Stimulated activated CD4-positive, alpha-beta T cell treated with anti-CD3 and anti-CD28 coated beads, TNF-alpha, amount 100 ng/mL, for 1 hour (primary cell): ENCODE results near the gene ACOT13.
"Not testable (repeated sequence)": the region's sequence is repeated elsewhere in the genome, so short reads cannot be mapped to it uniquely, and the experiment has no call there.

Source experiments
- DNase-seq, 3 donors: peaks; one replicate each; pipeline ENCODE4 v3.0.0-alpha.2; 2020; ENCODE audit warnings: low read depth in 3 of 3, low spot score in 1 of 3

ACOT13 gene

GRCh38 chr6:24692003-24692402, 25.1 kb downstream of the ACOT13 start:
- DNase-seq, result no peak

DNA sequence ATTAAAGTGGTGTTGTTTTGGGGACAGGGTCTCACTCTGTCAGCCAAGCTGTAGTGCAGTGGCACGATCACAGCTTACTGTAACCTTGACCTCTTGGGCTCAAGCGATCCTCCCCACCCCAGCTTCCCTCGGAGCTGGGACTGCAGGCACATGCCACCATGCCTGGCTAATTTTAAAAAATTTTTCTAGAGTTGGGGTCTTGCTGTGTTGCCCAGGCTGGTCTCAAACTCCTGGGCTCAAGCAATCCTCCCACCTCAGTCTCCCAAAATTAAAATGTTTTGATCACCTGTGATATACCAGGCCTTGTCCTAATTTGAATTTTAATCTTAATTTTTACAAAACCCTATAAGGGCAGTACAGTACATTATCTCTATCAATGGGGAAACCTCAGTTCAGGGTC, 25.5 kb downstream of the ACOT13 start:
- no peak for DNase-seq

GRCh38 chr6:24692848-24693592, 26.1 kb downstream of the ACOT13 start:
- no peak for DNase-seq

DNA sequence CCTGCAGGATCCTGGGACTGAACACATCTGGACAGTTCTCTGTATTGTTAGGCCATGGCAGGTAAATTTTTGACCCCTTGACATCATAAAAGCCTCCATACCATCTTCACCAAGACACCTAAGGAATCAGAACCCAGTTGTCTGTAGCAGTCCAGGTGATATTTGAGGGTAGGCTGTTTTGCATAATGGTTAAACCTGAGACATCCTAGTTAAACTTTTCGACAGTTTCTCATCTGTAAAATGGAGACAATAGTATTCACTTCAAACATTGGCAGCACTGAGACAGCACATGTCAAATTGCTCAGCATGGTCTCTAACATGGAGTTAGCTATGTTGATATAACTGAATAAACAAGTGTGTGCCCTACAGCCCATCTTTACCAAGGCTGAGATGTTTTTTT, 27.3 kb downstream of the ACOT13 start:
- DNase-seq, result no peak

GRCh38 chr6:24695635-24696034, 28.8 kb downstream of the ACOT13 start:
- DNase-seq, result peak in 1 of 3 donors; percentile 8

- no peak for DNase-seq
Observed at GRCh38 chr6:24696097-24696496, 29.2 kb downstream of the ACOT13 start.

DNA sequence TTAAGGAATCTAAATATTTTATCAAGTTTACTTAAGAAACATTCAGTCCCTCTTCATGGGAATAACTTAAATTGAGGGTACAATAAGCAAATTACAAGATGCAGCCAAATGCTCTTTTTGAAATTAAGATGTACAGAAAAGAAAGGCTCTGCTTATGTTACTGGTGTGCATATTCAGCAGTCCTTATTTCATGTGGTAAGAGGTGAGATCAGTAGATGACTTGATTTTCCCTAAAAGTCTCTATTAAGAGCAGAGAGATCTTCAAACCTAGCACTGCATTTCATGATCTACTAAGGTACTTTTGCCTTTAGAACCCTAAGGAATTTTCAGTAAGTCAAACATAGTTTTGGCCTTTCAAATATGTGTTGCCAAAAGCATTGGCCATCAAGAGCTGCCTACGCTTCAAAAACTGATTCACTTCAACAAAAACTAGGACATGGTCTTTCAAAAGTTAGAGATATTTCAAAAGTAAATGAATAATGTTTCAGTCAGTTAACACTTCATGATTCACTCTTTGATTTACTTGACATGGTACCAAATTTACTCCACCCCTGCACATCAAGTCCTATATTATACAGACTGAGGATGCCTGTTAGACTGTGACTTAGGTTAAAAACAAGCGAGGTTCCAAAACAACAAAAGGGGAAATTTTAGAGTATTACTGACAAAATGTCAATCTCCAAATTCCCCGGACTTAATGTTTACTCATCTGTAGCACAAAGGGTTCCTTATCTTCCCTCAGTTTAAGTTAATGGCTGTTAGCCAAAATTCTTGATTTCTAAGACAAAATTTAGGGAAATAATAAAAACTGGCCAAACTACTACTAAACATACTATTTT, 32.9 kb downstream of the ACOT13 start:
- DNase-seq, result no peak

DNA sequence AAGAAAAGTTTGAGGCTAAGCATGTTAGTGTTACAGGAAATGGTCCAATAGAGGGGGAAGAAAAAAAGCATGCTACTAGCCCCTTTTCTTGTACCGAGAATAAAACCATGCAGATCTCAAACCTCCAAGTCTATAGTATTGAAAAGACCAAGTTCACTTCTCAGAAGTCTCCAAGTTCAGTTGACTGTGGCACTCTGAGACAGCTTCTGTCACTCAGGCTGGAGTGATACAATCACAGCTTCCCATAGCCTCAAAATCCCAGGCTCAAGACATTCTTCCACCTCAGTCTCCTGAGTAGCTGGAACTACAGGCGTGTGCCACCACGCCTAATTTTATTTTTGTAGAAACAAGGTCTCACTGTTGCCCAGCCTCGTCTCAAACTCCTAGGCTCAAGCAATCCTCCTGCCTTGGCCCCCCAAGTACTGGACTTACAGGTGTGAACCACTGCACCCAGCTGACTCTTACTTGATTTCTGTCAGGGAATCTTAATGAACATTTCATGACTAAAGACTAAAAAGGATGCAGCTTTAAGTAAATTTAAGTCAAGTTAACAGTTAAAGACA, 35.9 kb downstream of the ACOT13 start:
- DNase-seq, result no peak

DNA sequence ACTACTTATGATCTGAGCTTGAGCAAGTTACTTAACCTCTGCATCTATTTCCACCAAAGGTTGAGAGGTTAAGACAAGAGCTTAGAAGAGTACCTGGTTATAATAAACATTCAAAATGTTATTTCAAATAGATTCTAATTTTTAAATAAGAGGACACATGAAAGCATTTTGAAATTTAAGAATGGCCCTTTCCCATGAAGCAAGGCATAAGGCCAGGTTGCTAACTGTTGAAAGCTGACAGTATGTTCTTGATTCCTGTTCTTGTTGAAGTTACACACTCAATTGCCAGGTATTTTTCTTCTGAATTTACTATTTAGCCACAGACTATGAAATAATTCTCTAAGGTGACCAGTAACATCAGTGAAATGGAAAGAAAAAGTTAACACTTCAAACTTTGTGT, 37.6 kb downstream of the ACOT13 start:
- DNase-seq, result no peak

DNA sequence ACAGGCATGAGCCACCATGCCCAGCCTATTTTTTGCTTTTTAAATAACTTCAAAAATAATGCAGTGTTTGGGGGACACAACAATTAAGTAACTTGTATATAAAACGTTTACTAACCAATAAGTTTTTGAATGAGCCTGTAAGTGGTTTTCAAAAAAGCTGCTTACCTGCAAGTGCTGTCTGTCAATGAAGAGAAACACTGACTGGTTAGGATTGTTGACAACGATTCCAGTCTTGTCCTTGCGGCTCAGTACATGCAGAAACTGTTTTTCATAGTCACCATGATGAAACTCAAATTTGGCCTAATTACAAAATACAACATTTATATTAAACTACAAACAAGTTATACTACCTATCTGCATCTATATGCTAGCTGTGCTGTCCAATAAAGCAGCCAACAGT, 41.7 kb downstream of the ACOT13 start:
- no peak for DNase-seq

GRCh38 chr6:24709014-24709711, 42.3 kb downstream of the ACOT13 start:
- no peak for DNase-seq

GRCh38 chr6:24710519-24711303, 43.8 kb downstream of the ACOT13 start:
- DNase-seq, result no peak

GRCh38 chr6:24716602-24717148, 49.8 kb downstream of the ACOT13 start:
- not testable (repeated sequence) for DNase-seq

DNA sequence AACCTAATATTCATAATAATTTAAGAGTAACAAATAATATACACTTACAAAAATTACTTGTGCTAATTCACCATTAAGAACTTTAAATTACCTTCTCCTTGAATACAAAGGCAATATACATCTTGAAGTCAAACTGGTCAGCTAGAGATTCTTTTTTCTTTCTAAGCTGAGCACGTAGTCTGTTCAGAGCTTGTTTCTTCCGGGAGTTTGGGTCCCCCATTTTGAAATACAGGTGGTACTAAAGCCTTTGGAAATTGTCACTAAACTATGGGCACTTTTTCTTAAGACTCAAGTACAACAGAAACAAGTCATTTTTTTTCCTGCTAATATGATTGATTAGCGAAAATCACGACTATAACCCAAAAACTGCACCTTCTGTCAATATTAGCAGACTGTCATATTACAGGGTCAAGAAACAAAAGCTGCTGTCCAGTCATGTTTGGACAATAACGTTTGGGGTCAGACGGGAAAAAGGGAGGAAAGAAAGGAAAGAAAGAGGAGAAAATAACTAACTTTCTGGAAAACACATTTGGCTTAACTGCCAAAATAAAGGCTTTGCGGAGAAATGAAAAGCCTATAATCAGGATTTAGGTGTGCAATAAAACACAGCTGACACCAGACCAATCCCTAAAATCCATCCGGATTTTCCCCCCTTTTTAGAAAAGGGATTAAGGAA, 51.7 kb downstream of the ACOT13 start:
- no peak for DNase-seq

DNA sequence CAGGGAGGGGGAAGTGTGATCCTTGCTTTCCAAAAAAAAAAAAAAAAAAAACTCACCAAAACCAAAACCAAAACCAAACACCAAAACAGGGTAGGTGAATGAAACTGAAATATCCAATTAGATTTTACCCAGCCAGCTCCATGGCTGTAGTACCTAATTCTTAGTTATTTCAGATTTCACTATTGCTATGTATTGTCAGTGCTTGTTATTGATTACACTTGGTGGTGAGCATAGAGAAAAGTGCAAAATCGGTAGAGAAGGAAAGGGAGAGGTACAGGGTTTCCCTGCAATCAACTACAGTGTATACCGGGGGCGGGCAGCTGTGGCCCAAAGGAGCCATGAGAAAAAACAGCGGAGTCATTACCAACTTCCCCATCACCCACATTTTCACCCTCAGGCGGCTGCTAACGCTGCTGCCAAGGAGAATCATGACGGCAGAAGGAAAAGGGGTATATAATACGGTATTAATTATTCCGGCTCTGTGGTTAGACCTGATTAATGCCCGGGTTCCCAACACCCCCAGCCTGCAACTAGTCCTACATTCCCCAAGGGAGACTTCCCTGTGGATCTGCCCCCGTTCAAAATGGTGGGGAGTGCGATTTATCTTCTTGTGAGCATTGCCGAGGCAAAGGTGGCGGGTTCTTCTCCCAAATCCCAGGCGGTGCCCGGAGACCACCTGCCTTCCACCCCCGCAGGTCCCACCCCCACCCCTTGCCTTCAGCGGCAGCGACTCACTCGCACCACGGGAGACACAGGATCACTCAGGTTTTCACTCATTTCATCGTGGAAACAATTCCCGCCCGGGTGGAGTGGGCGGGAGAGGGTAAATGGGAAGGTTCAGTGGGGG, 52.5 kb downstream of the ACOT13 start, which contains the start of gene C6orf62:
Gene C6orf62 (minus strand): TSS at position 30 of the 847 bp plus-strand sequence. CDS start 486 bp downstream, outside the sequence.
- peak in 1 of 3 donors; percentile 31 for DNase-seq

DNA sequence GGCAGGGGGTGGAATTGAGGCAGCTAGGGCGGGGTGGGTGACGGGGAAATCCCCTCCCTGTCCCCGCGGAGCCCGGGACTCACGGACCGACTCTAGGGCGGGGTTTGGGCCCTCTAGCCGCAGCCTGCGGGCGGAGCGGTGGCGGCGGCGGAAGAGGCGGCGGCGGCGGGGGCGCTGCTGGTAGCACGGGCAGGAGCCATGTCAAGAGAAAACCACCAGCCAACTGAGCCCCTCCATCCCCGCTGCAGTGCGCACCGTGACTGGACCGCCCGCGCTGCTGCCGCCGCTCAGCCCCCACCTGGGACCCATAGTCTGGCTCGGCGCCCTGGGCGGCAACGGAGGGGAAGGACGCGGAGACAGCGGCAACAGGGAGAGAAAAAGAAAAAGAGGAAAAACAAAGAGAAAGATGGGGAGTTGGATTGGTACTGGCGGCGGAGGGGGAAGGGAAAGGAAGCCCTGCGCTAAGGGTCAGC, 53.3 kb downstream of the ACOT13 start:
- peak; percentile 60 to 73 (median 67) for DNase-seq

DNA sequence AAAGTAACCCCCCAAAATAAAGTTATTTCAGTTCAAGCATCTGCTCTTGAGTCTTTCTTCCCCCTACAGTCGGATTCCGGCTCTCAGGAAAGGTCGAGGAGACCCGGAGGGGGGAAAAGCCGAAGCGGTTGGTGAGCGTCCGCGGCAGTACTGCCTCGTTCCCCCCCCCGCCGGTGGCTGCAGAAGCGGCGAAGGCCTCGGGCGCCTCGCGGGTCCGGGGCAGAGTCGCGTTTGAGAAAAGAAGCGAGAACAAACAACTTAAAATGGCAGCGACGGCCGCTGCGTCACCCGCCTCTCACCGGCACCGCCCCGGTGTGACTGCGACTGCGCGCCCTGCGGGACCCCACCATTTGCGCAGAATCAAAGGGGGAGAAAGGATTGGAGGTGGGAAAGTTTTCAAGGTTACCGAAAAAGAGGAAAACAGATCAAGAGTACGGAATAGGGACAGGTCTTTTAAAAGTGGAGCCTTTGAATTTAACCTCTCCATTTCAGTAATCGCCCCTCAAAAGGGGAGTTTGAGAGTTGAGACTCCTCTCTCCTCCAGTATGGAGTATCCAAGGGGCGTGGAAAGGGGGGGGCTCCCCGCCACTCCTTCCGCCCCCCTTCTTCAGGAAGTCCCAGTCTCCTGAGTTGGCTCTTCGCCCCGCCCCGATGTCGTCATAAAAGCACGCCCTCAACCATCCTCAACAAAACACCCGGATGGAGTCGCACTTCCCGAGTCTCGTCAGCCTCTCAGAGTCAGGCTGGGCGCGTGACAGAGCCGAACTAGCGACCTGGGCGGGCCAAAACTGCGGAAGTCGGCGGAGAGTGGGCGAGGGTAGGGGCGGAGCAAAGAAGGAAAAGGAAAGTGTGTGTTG, 54.0 kb downstream of the ACOT13 start:
- peak; percentile 99 for DNase-seq
